ENCODE measurements around the gene CUX1. TPM values are rescaled to one million over a fixed set of nuclear protein-coding genes. Genes with fewer than 3 reads are reported as not detected.

Gene CUX1
- total RNA-seq, 1 experiment from 2014 or later, result 53.5 TPM

- Mint-ChIP-seq H3K27me3 (ENCODE audit: low read depth) (no peaks in the 10 kb centered on the region), H3K36me3 (ENCODE audit: insufficient read depth in 1 of 3, low read depth in 3 of 3) (peaks cover 17 to 88% (median 68%) of the 10 kb centered on the region in 3 experiments)
Observed at GRCh38 chr7:102195361-102195760, 377.9 kb downstream of the CUX1 start.

More at GRCh38 chr7:102195361-102195760, 377.9 kb downstream of the CUX1 start:
- Mint-ChIP-seq H3K9me3 (no peaks in the 10 kb centered on the region), H3K4me1 (peaks cover 18% of the 10 kb centered on the region in 2 experiments), H3K4me3 (no peak overlapping the region), H3K27ac (peak overlapping the region in 1 of 3 experiments; percentile 61; a peak in 2 of 7 replicates)
- Histone ChIP-seq H2BK5ac (ENCODE audit: insufficient read length, low read length) (no peak overlapping the region), H3K4ac (ENCODE audit: low read depth, low read length) (no peak overlapping the region), H2BK120ac (ENCODE audit: low read depth, low read length, poor library complexity, severe bottlenecking) (no peak overlapping the region), H3K79me2 (ENCODE audit: insufficient read depth, low read length) (no peaks in the 10 kb centered on the region), H3K4me2 (ENCODE audit: insufficient read depth, insufficient read length, low read length) (no peak overlapping the region), H3K9me3 (ENCODE audit: control insufficient read depth, low read depth, low read length) (no peaks in the 10 kb centered on the region), H4K5ac (ENCODE audit: insufficient read length, low read depth, low read length) (no peak overlapping the region), H2BK15ac (ENCODE audit: low read depth, low read length) (no peak overlapping the region), H2AFZ (ENCODE audit: low read length) (no peak overlapping the region), H4K20me1 (ENCODE audit: control insufficient read depth, insufficient read depth, insufficient read length) (no peaks in the 10 kb centered on the region), H3T11ph (ENCODE audit: low read length) (no peak overlapping the region), H3K18ac (ENCODE audit: insufficient read length, low read depth, low read length) (no peak overlapping the region), H3K27ac (ENCODE audit: insufficient read length, low read depth, low read length) (no peak overlapping the region), H4K8ac (replicated peaks; ENCODE audit: insufficient read length, low read depth, low read length) (no peak overlapping the region), H3K56ac (ENCODE audit: insufficient read length, low read depth, low read length) (no peak overlapping the region), H3K27me3 (ENCODE audit: insufficient read depth, low read length) (no peaks in the 10 kb centered on the region), H3K23me2 (ENCODE audit: insufficient read length, low read depth, low read length, poor library complexity, severe bottlenecking) (no peaks in the 10 kb centered on the region), H3K79me1 (ENCODE audit: insufficient read depth, low read depth, low read length, poor library complexity, severe bottlenecking) (no peaks in the 10 kb centered on the region), H4K91ac (ENCODE audit: insufficient read length, low read depth, low read length) (no peak overlapping the region), H3K14ac (ENCODE audit: insufficient read depth, low read length) (no peak overlapping the region), H2BK12ac (ENCODE audit: insufficient read length, low read depth, low read length) (no peak overlapping the region), H3K23ac (ENCODE audit: insufficient read length, low read depth, low read length) (no peak overlapping the region), H3K4me1 (ENCODE audit: insufficient read depth, low read length) (no peaks in the 10 kb centered on the region; the same call in 1 of the 2 replicates), H3K9ac (ENCODE audit: extremely low read depth, insufficient read length, low read length) (no peak overlapping the region), H2BK20ac (ENCODE audit: low read depth, low read length, poor library complexity, severe bottlenecking) (no peak overlapping the region), H2AK5ac (ENCODE audit: insufficient read length, low read length) (no peak overlapping the region)
- DNase-seq, result no peak
- no CpG with 5 or more reads among the region's 34 CpGs for WGBS (ENCODE audit: extremely low coverage, insufficient read length, low lambda C conversion rate)
- TF ChIP-seq, protein P1, sequence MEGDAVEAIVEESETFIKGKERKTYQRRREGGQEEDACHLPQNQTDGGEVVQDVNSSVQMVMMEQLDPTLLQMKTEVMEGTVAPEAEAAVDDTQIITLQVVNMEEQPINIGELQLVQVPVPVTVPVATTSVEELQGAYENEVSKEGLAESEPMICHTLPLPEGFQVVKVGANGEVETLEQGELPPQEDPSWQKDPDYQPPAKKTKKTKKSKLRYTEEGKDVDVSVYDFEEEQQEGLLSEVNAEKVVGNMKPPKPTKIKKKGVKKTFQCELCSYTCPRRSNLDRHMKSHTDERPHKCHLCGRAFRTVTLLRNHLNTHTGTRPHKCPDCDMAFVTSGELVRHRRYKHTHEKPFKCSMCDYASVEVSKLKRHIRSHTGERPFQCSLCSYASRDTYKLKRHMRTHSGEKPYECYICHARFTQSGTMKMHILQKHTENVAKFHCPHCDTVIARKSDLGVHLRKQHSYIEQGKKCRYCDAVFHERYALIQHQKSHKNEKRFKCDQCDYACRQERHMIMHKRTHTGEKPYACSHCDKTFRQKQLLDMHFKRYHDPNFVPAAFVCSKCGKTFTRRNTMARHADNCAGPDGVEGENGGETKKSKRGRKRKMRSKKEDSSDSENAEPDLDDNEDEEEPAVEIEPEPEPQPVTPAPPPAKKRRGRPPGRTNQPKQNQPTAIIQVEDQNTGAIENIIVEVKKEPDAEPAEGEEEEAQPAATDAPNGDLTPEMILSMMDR (conservative IDR thresholded peaks at IDR 0.05), result no peak

All from H9 (cell line).